DMS153 treated with DMSO at 0.1 percent for 48 hours (cell line): ENCODE data around the gene NPEPPS.

Source experiments
- DNase-seq: peaks from one replicate; lab custom pipeline; 2025; ENCODE audit not compliant: unreplicated experiment; lab: John Stamatoyannopoulos, UW

Gene NPEPPS

DNA sequence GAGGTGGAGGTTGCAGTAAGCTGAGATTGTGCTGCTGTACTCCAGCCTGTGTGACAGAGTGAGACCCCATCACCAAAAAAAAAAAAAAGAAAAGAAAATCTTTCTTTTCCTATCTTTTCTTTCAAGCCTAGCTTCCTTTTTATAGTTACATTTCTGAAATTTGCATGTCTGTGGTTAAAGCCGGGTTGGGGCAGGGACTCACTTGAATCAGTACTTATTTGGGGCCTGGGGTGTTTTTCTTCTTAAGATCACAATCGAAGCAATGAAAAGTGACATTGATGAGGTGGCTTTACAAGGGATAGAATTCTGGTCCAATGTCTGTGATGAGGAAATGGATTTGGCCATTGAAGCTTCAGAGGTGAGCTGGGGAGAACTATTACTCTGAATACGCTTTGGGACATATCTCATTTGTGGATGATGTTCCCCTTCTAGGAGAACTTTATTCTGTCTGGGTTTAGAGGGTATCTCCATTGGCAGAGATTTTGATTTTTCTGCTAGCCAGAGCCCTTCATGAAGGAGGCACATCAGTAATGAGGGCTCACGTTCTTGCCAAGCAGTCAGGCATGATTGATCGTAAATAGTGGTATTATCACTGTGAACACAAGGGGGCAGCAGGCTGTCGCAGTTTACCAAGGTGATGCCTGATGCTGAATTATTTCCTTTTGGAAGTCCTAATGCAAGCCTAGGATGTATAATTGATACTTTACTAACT lies 133.2 kb downstream of the NPEPPS start:
- peak; percentile 5 for DNase-seq

DNA sequence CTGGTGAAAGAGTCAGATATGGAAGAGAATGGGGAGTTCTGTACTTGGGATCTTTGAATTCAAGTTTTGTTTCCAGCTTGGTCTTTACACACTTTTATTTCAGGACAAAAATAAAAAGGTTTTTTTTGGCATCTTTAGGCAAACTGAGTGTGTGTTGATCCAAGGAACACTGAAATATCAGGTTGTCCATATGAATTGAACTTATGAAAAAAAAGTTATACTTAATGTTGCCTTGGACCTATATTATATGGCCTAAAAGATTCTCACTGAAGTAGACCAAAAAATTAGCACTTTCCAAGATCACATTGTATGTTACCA lies 133.7 kb downstream of the NPEPPS start:
- no peak for DNase-seq

DNA sequence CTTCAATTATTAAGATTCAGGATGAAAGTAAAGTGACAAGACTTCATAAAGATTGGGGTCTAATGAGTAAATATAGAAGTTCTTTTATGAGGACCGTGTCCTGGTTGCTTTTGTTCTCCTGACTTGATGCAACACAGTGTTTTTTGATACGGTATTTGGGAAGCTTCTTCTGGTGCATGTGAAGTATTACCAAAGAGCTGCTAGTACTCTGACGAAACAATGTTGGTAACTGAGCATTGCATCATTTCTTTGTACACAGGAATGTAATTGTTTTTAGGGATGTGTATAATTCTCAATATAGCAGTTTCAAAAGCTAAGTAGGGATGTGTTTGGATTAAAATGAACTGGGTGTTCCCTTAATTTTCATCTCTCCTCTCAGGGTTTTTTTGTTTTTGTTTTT lies 134.7 kb downstream of the NPEPPS start:
- DNase-seq, result no peak

DNA sequence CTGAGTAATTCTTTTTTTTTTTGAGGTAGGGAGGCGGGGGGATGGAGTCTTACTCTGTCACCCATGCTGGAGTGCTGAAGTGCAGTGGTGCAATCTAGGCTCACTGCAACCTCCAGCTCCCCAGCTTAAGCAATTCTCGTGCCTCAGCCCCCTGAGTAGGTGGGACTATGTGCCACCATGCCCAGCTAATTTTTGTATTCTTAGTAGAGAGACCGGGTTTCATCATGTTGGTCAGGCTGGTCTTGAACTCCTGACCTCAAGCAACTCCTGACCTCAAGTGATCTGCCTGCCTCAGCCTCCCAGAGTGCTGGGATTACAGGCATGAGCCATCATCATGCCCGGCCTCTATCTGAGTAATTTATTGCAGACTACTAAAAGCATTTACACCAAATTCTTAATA lies 138.2 kb downstream of the NPEPPS start:
- DNase-seq, result no peak

DNA sequence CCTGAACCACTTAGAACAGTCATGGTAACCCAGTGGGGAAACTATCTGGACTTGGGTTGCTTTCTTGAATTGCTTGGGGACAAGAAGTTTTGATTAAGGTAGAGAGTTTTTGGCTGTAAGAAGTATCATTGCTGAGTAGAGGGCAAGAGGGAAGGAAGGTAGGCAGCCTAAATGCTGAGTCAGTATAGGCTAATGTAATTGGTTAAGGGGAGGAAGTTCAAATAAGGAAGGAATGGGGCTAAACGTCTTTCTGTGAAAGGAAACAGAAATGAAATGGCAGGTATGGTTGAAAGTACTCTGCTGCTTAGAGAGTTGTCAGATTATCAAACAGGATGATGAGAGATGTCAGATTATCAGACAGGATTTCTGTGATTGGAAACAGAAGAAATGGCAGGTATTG lies 139.2 kb downstream of the NPEPPS start:
- DNase-seq, result no peak
